DMS 273 (cell line): ENCODE measurements around the gene UBL7.
"Not testable (repeated sequence)": the region's sequence is repeated elsewhere in the genome, so short reads cannot be mapped to it uniquely, and the experiment has no call there.

Experiments used
- DNase-seq: peaks from one replicate; lab custom pipeline; 2025; ENCODE audit not compliant: unreplicated experiment; lab: John Stamatoyannopoulos, UW

Gene UBL7

GRCh38 chr15:74464216-74464615 is 3.3 kb upstream of the UBL7 start:
- DNase-seq = no peak

- no peak for DNase-seq
Observed at GRCh38 chr15:74463634-74464033, 2.7 kb upstream of the UBL7 start.

GRCh38 chr15:74461847-74462511 is 1.0 kb upstream of the UBL7 start:
- DNase-seq = peak; percentile 31

- DNase-seq = no peak
Observed at GRCh38 chr15:74460298-74460697, 662 bp downstream of the UBL7 start.

- DNase-seq = not testable (repeated sequence)
Observed at GRCh38 chr15:74459798-74460197, 1.2 kb downstream of the UBL7 start.

GRCh38 chr15:74458473-74458872 is 2.5 kb downstream of the UBL7 start:
- DNase-seq = no peak

GRCh38 chr15:74457036-74457435 is 3.9 kb downstream of the UBL7 start:
- DNase-seq = not testable (repeated sequence)

- DNase-seq = no peak
Observed at GRCh38 chr15:74454764-74455500, 6.0 kb downstream of the UBL7 start.

GRCh38 chr15:74453925-74454763 is 6.8 kb downstream of the UBL7 start:
- DNase-seq = no peak

GRCh38 chr15:74451861-74452835 is 8.8 kb downstream of the UBL7 start:
- DNase-seq = no peak

GRCh38 chr15:74451322-74451721 is 9.6 kb downstream of the UBL7 start:
- no peak for DNase-seq

GRCh38 chr15:74449643-74450205 is 11.2 kb downstream of the UBL7 start:
- no peak for DNase-seq

- DNase-seq = no peak
Observed at GRCh38 chr15:74449095-74449494, 11.9 kb downstream of the UBL7 start.

GRCh38 chr15:74445816-74446763 is 14.9 kb downstream of the UBL7 start:
- DNase-seq = no peak

- DNase-seq = no peak
Observed at GRCh38 chr15:74444106-74445062, 16.6 kb downstream of the UBL7 start.

GRCh38 chr15:74443100-74443909 is 17.7 kb downstream of the UBL7 start:
- no peak for DNase-seq

GRCh38 chr15:74442604-74443003 is 18.4 kb downstream of the UBL7 start:
- DNase-seq = peak; percentile 12
